HUDEP-2 (cell line): ENCODE data around the gene ZNF507.
"Not testable (repeated sequence)": the region's sequence is repeated elsewhere in the genome, so short reads cannot be mapped to it uniquely, and the experiment has no call there.

Experiments used
- DNase-seq, 76 experiments: peaks; one replicate each; lab custom pipeline; 2025; ENCODE audit not compliant: unreplicated experiment in 76 of 76; lab: John Stamatoyannopoulos, UW

ZNF507 gene

GRCh38 chr19:32367063-32367462 lies 21.7 kb downstream of the ZNF507 start:
- no peak for DNase-seq

- no peak for DNase-seq
These were observed 22.6 kb downstream of the ZNF507 start for GRCh38 chr19:32367948-32368536.

- peak in 26 of 76 experiments; percentile 3 to 67 (median 34) for DNase-seq
These were observed 23.4 kb downstream of the ZNF507 start for GRCh38 chr19:32368787-32369186.

- no peak for DNase-seq
These were observed 27.5 kb downstream of the ZNF507 start for GRCh38 chr19:32372726-32373517.

- peak in 5 of 76 experiments; percentile 13 to 23 (median 18) for DNase-seq
These were observed 28.3 kb downstream of the ZNF507 start for GRCh38 chr19:32373585-32374295.

GRCh38 chr19:32374362-32374761 lies 29.0 kb downstream of the ZNF507 start:
- not testable (repeated sequence) for DNase-seq

- peak in 9 of 76 experiments; percentile 5 to 28 (median 11) for DNase-seq
These were observed 31.7 kb downstream of the ZNF507 start for GRCh38 chr19:32377088-32377487.

- DNase-seq: no peak
These were observed 34.9 kb downstream of the ZNF507 start for GRCh38 chr19:32380269-32380668.

GRCh38 chr19:32387701-32388392 lies 42.4 kb downstream of the ZNF507 start:
- DNase-seq: no peak

GRCh38 chr19:32388393-32388855 lies 43.0 kb downstream of the ZNF507 start:
- DNase-seq: no peak

GRCh38 chr19:32392901-32393300 lies 47.5 kb downstream of the ZNF507 start:
- no peak for DNase-seq

GRCh38 chr19:32396046-32396652 lies 50.7 kb downstream of the ZNF507 start:
- DNase-seq: no peak

- DNase-seq: no peak
These were observed 52.3 kb downstream of the ZNF507 start for GRCh38 chr19:32397671-32398101.

GRCh38 chr19:32401992-32402391 lies 56.6 kb downstream of the ZNF507 start:
- no peak for DNase-seq

- peak in 2 of 76 experiments; percentile 11 to 19 for DNase-seq
These were observed 58.0 kb downstream of the ZNF507 start for GRCh38 chr19:32403291-32403995.

- DNase-seq: no peak
These were observed 59.0 kb downstream of the ZNF507 start for GRCh38 chr19:32404213-32404932.

- peak in 25 of 76 experiments; percentile 11 to 74 (median 45) for DNase-seq
These were observed 59.6 kb downstream of the ZNF507 start for GRCh38 chr19:32404933-32405430.

GRCh38 chr19:32405431-32406160 lies 60.2 kb downstream of the ZNF507 start, which contains the start of gene DPY19L3:
DPY19L3 (plus strand) TSS chr19:32405770; CDS start chr19:32408254, 2,484 bp downstream.
- DNase-seq: peak in 75 of 76 experiments; percentile 61 to 97 (median 92)
